Activated CD4-positive, alpha-beta T cell treated with anti-CD3 and anti-CD28 coated beads for 4 hours (primary cell): ENCODE results near the gene SI.
"Not testable (repeated sequence)": the region's sequence is repeated elsewhere in the genome, so short reads cannot be mapped to it uniquely, and the experiment has no call there.

Experiments used
- DNase-seq, 2 donors: peaks; one replicate each; pipeline ENCODE4 v3.0.0-alpha.2; 2020

The SI gene

GRCh38 chr3:165078293-165078692 is at the start of gene SI:
TSS of gene SI (minus strand) at chr3:165078496. CDS start at chr3:165076012, 2,484 bp downstream.
- DNase-seq = no peak

- no peak for DNase-seq
Measured at GRCh38 chr3:165125836-165126235, 47.5 kb upstream of the SI start.

GRCh38 chr3:165111401-165111800 is 33.1 kb upstream of the SI start:
- no peak for DNase-seq

- no peak for DNase-seq
Measured at GRCh38 chr3:165103616-165104015, 25.3 kb upstream of the SI start.

- DNase-seq = no peak
Measured at GRCh38 chr3:165082650-165083049, 4.4 kb upstream of the SI start.

- no peak for DNase-seq
Measured at GRCh38 chr3:165081183-165081582, 2.9 kb upstream of the SI start.

- DNase-seq = no peak
Measured at GRCh38 chr3:165075695-165076094, 2.6 kb downstream of the SI start.

- DNase-seq = no peak
Measured at GRCh38 chr3:165070682-165071081, 7.6 kb downstream of the SI start.

GRCh38 chr3:165056510-165056909 is 21.8 kb downstream of the SI start:
- DNase-seq = no peak

- no peak for DNase-seq
Measured at GRCh38 chr3:165040186-165040585, 38.1 kb downstream of the SI start.

GRCh38 chr3:165011557-165011956 is 66.7 kb downstream of the SI start:
- DNase-seq = no peak

- no peak for DNase-seq
Measured at GRCh38 chr3:164984947-164985346, 93.3 kb downstream of the SI start.

- no peak for DNase-seq
Measured at GRCh38 chr3:164962610-164963009, 115.7 kb downstream of the SI start.

- no peak for DNase-seq
Measured at GRCh38 chr3:164952966-164953365, 125.3 kb downstream of the SI start.

GRCh38 chr3:164951403-164951802 is 126.9 kb downstream of the SI start:
- not testable (repeated sequence) for DNase-seq

GRCh38 chr3:164940745-164941144 is 137.6 kb downstream of the SI start:
- no peak for DNase-seq

GRCh38 chr3:164929642-164930041 is 148.7 kb downstream of the SI start:
- no peak for DNase-seq
